GM12891 (cell line): Measurements from ENCODE around the gene UGCG.

Experiments used
- POLR2A ChIP-seq: IDR thresholded peaks from 2 replicates; pipeline ENCODE4 v1.6.1; 2011; ENCODE audit warnings: low read depth, low read length, control low read depth
- TAF1 ChIP-seq: IDR thresholded peaks from 2 replicates; pipeline ENCODE4 v1.6.1; 2011; ENCODE audit warnings: low read depth, low read length, control low read depth

- TF ChIP-seq POLR2A, result no peak
- TF ChIP-seq TAF1, result no peak
These were observed 12.8 kb downstream of the UGCG start for GRCh38 chr9:111909444-111909843.
